Measurements from ENCODE around the gene NKAIN2. TPM values are rescaled to one million over a fixed set of nuclear protein-coding genes. Genes with fewer than 3 reads are reported as not detected.

NKAIN2 gene
- total and polyA plus RNA-seq, 5 donors from 2014 or later, result not detected

- no peak overlapping the region for H3K4me3 ChIP-seq (ENCODE audit: low read depth, low read length)
- H3K27ac Mint-ChIP-seq, result no peak overlapping the region
- no peaks in the 10 kb centered on the region for H3K27me3 ChIP-seq (ENCODE audit: control insufficient read depth, insufficient read depth, low read length)
- ATAC-seq (ENCODE audit: low read depth in 2 of 2) (no peak), DNase-seq (no peak)
- H3K4me1 Mint-ChIP-seq, result no peaks in the 10 kb centered on the region
- H3K27me3 Mint-ChIP-seq, result no peaks in the 10 kb centered on the region
- H3K36me3 Mint-ChIP-seq, result no peaks in the 10 kb centered on the region
- no peak overlapping the region for H3K27ac ChIP-seq (ENCODE audit: insufficient read depth, low read length, poor library complexity, severe bottlenecking)
- peaks cover 4 to 11% of the 10 kb centered on the region in 2 experiments for H3K9me3 ChIP-seq (ENCODE audit: control insufficient read depth in 2 of 2, low read length in 2 of 2)
- H3K4me1 ChIP-seq (ENCODE audit: control insufficient read depth, insufficient read depth, low read length, poor library complexity, severe bottlenecking), result no peaks in the 10 kb centered on the region
- no peaks in the 10 kb centered on the region for H3K36me3 ChIP-seq (ENCODE audit: control insufficient read depth, insufficient read depth, low read length)
- no peak overlapping the region for H3K4me3 Mint-ChIP-seq
- H3K9me3 Mint-ChIP-seq, result peaks cover 2 to 34% (median 9%) of the 10 kb centered on the region in 7 donors
Observed at GRCh38 chr6:124131259-124131658, 327.6 kb downstream of the NKAIN2 start.

- Histone ChIP-seq H3K4me1 (ENCODE audit: control insufficient read depth, insufficient read depth, low read length, poor library complexity, severe bottlenecking) (no peaks in the 10 kb centered on the region), H3K27ac (ENCODE audit: insufficient read depth, low read length, poor library complexity, severe bottlenecking) (no peak overlapping the region), H3K9me3 (ENCODE audit: control insufficient read depth in 2 of 2, low read length in 2 of 2) (peaks cover 3 to 11% of the 10 kb centered on the region in 2 experiments), H3K36me3 (ENCODE audit: control insufficient read depth, insufficient read depth, low read length) (no peaks in the 10 kb centered on the region), H3K4me3 (ENCODE audit: low read depth, low read length) (no peak overlapping the region), H3K27me3 (ENCODE audit: control insufficient read depth, insufficient read depth, low read length) (no peaks in the 10 kb centered on the region)
- DNase-seq (no peak), ATAC-seq (ENCODE audit: low read depth in 2 of 2) (no peak)
- Mint-ChIP-seq H3K4me1 (no peaks in the 10 kb centered on the region), H3K4me3 (no peak overlapping the region), H3K9me3 (peaks cover 0 to 33% (median 9%) of the 10 kb centered on the region in 7 donors), H3K36me3 (no peaks in the 10 kb centered on the region), H3K27ac (no peak overlapping the region), H3K27me3 (no peaks in the 10 kb centered on the region)
Observed at GRCh38 chr6:124131779-124132178, 328.1 kb downstream of the NKAIN2 start.

- no peak for DNase-seq
- no peak overlapping the region for H3K4me3 ChIP-seq (ENCODE audit: low read depth, low read length)
- H3K36me3 ChIP-seq (ENCODE audit: control insufficient read depth, insufficient read depth, low read length), result no peaks in the 10 kb centered on the region
- Mint-ChIP-seq H3K27ac (no peak overlapping the region), H3K4me1 (no peaks in the 10 kb centered on the region), H3K4me3 (no peak overlapping the region), H3K27me3 (no peaks in the 10 kb centered on the region), H3K36me3 (no peaks in the 10 kb centered on the region), H3K9me3 (peaks cover 0 to 29% (median 8%) of the 10 kb centered on the region in 7 donors)
- H3K27me3 ChIP-seq (ENCODE audit: control insufficient read depth, insufficient read depth, low read length), result no peaks in the 10 kb centered on the region
- no peak overlapping the region for H3K27ac ChIP-seq (ENCODE audit: insufficient read depth, low read length, poor library complexity, severe bottlenecking)
- ATAC-seq (ENCODE audit: low read depth in 2 of 2), result no peak
- no peaks in the 10 kb centered on the region for H3K4me1 ChIP-seq (ENCODE audit: control insufficient read depth, insufficient read depth, low read length, poor library complexity, severe bottlenecking)
- H3K9me3 ChIP-seq (ENCODE audit: control insufficient read depth in 2 of 2, low read length in 2 of 2), result peaks cover 3 to 11% of the 10 kb centered on the region in 2 experiments
Observed at GRCh38 chr6:124132256-124132655, 328.6 kb downstream of the NKAIN2 start.

GRCh38 chr6:124142852-124143251 lies 339.2 kb downstream of the NKAIN2 start:
- DNase-seq, result no peak
- H3K36me3 ChIP-seq (ENCODE audit: control insufficient read depth, insufficient read depth, low read length), result no peaks in the 10 kb centered on the region
- no peaks in the 10 kb centered on the region for H3K9me3 ChIP-seq (ENCODE audit: control insufficient read depth in 2 of 2, low read length in 2 of 2)
- H3K4me3 ChIP-seq (ENCODE audit: low read depth, low read length), result no peak overlapping the region
- H3K27me3 ChIP-seq (ENCODE audit: control insufficient read depth, insufficient read depth, low read length), result no peaks in the 10 kb centered on the region
- Mint-ChIP-seq H3K4me1 (no peaks in the 10 kb centered on the region), H3K27me3 (no peaks in the 10 kb centered on the region), H3K27ac (no peak overlapping the region), H3K36me3 (no peaks in the 10 kb centered on the region), H3K9me3 (peaks cover 0 to 10% (median 3%) of the 10 kb centered on the region in 7 donors), H3K4me3 (no peak overlapping the region)
- H3K4me1 ChIP-seq (ENCODE audit: control insufficient read depth, insufficient read depth, low read length, poor library complexity, severe bottlenecking), result no peaks in the 10 kb centered on the region
- no peak for ATAC-seq (ENCODE audit: low read depth in 2 of 2)
- H3K27ac ChIP-seq (ENCODE audit: insufficient read depth, low read length, poor library complexity, severe bottlenecking), result no peak overlapping the region

GRCh38 chr6:124143435-124143834 lies 339.8 kb downstream of the NKAIN2 start:
- Histone ChIP-seq H3K27me3 (ENCODE audit: control insufficient read depth, insufficient read depth, low read length) (no peaks in the 10 kb centered on the region), H3K36me3 (ENCODE audit: control insufficient read depth, insufficient read depth, low read length) (no peaks in the 10 kb centered on the region), H3K27ac (ENCODE audit: insufficient read depth, low read length, poor library complexity, severe bottlenecking) (no peak overlapping the region), H3K4me1 (ENCODE audit: control insufficient read depth, insufficient read depth, low read length, poor library complexity, severe bottlenecking) (no peaks in the 10 kb centered on the region), H3K4me3 (ENCODE audit: low read depth, low read length) (no peak overlapping the region), H3K9me3 (ENCODE audit: control insufficient read depth in 2 of 2, low read length in 2 of 2) (no peaks in the 10 kb centered on the region)
- Mint-ChIP-seq H3K27me3 (no peaks in the 10 kb centered on the region), H3K9me3 (peaks cover 0 to 10% (median 3%) of the 10 kb centered on the region in 7 donors), H3K4me1 (no peaks in the 10 kb centered on the region), H3K36me3 (no peaks in the 10 kb centered on the region), H3K4me3 (no peak overlapping the region), H3K27ac (no peak overlapping the region)
- DNase-seq (no peak), ATAC-seq (ENCODE audit: low read depth in 2 of 2) (no peak)

- Mint-ChIP-seq H3K27ac (no peak overlapping the region), H3K27me3 (no peaks in the 10 kb centered on the region), H3K36me3 (no peaks in the 10 kb centered on the region), H3K4me1 (no peaks in the 10 kb centered on the region), H3K4me3 (no peak overlapping the region), H3K9me3 (peaks cover 0 to 13% (median 0%) of the 10 kb centered on the region in 7 donors)
- Histone ChIP-seq H3K9me3 (ENCODE audit: control insufficient read depth in 2 of 2, low read length in 2 of 2) (no peaks in the 10 kb centered on the region), H3K4me3 (ENCODE audit: low read depth, low read length) (no peak overlapping the region), H3K4me1 (ENCODE audit: control insufficient read depth, insufficient read depth, low read length, poor library complexity, severe bottlenecking) (no peaks in the 10 kb centered on the region), H3K27ac (ENCODE audit: insufficient read depth, low read length, poor library complexity, severe bottlenecking) (no peak overlapping the region), H3K36me3 (ENCODE audit: control insufficient read depth, insufficient read depth, low read length) (no peaks in the 10 kb centered on the region), H3K27me3 (ENCODE audit: control insufficient read depth, insufficient read depth, low read length) (no peaks in the 10 kb centered on the region)
- ATAC-seq (ENCODE audit: low read depth in 2 of 2), result no peak
- DNase-seq, result no peak
Observed at GRCh38 chr6:124147621-124148020, 344.0 kb downstream of the NKAIN2 start.

GRCh38 chr6:124148236-124148957 lies 344.7 kb downstream of the NKAIN2 start:
- no peaks in the 10 kb centered on the region for H3K27me3 Mint-ChIP-seq
- peaks cover 0 to 13% (median 0%) of the 10 kb centered on the region in 7 donors for H3K9me3 Mint-ChIP-seq
- no peak overlapping the region for H3K27ac ChIP-seq (ENCODE audit: insufficient read depth, low read length, poor library complexity, severe bottlenecking)
- no peaks in the 10 kb centered on the region for H3K36me3 ChIP-seq (ENCODE audit: control insufficient read depth, insufficient read depth, low read length)
- DNase-seq, result no peak
- no peaks in the 10 kb centered on the region for H3K27me3 ChIP-seq (ENCODE audit: control insufficient read depth, insufficient read depth, low read length)
- no peaks in the 10 kb centered on the region for H3K4me1 Mint-ChIP-seq
- no peak overlapping the region for H3K27ac Mint-ChIP-seq
- no peaks in the 10 kb centered on the region for H3K9me3 ChIP-seq (ENCODE audit: control insufficient read depth in 2 of 2, low read length in 2 of 2)
- no peak overlapping the region for H3K4me3 Mint-ChIP-seq
- no peaks in the 10 kb centered on the region for H3K4me1 ChIP-seq (ENCODE audit: control insufficient read depth, insufficient read depth, low read length, poor library complexity, severe bottlenecking)
- ATAC-seq (ENCODE audit: low read depth in 2 of 2), result no peak
- no peak overlapping the region for H3K4me3 ChIP-seq (ENCODE audit: low read depth, low read length)
- H3K36me3 Mint-ChIP-seq, result no peaks in the 10 kb centered on the region

- no peak overlapping the region for H3K27ac Mint-ChIP-seq
- H3K9me3 Mint-ChIP-seq, result peaks cover 0 to 6% (median 0%) of the 10 kb centered on the region in 7 donors
Observed at GRCh38 chr6:124149646-124150045, 346.0 kb downstream of the NKAIN2 start.

More at GRCh38 chr6:124149646-124150045, 346.0 kb downstream of the NKAIN2 start:
- Histone ChIP-seq H3K27me3 (ENCODE audit: control insufficient read depth, insufficient read depth, low read length) (no peaks in the 10 kb centered on the region), H3K4me3 (ENCODE audit: low read depth, low read length) (no peak overlapping the region), H3K36me3 (ENCODE audit: control insufficient read depth, insufficient read depth, low read length) (no peaks in the 10 kb centered on the region), H3K27ac (ENCODE audit: insufficient read depth, low read length, poor library complexity, severe bottlenecking) (no peak overlapping the region), H3K9me3 (ENCODE audit: control insufficient read depth in 2 of 2, low read length in 2 of 2) (no peaks in the 10 kb centered on the region), H3K4me1 (ENCODE audit: control insufficient read depth, insufficient read depth, low read length, poor library complexity, severe bottlenecking) (no peaks in the 10 kb centered on the region)
- no peak overlapping the region for H3K4me3 Mint-ChIP-seq
- no peaks in the 10 kb centered on the region for H3K36me3 Mint-ChIP-seq
- ATAC-seq (ENCODE audit: low read depth in 2 of 2) (no peak), DNase-seq (no peak)
- H3K27me3 Mint-ChIP-seq, result no peaks in the 10 kb centered on the region
- no peaks in the 10 kb centered on the region for H3K4me1 Mint-ChIP-seq

All from CD4-positive, CD25-positive, alpha-beta regulatory T cell (primary cell).